B cell (primary cell): Measurements from ENCODE around the gene LRRC45.

ENCODE experiments used
- EZH2 ChIP-seq: IDR thresholded peaks from 2 replicates; pipeline ENCODE4 v1.6.1; 2012; ENCODE audit warnings: borderline replicate concordance, low read depth, mild to moderate bottlenecking, moderate library complexity, low read length; ENCODE audit not compliant: insufficient read depth, poor library complexity, severe bottlenecking
- TF ChIP-seq, protein P1 (sequence below): fragments of 200-600 bp; IDR thresholded peaks from one replicate; pipeline ENCODE4 v1.8.0; 2022; ENCODE audit warnings: antibody characterized with exemption, mild to moderate bottlenecking

DNA sequence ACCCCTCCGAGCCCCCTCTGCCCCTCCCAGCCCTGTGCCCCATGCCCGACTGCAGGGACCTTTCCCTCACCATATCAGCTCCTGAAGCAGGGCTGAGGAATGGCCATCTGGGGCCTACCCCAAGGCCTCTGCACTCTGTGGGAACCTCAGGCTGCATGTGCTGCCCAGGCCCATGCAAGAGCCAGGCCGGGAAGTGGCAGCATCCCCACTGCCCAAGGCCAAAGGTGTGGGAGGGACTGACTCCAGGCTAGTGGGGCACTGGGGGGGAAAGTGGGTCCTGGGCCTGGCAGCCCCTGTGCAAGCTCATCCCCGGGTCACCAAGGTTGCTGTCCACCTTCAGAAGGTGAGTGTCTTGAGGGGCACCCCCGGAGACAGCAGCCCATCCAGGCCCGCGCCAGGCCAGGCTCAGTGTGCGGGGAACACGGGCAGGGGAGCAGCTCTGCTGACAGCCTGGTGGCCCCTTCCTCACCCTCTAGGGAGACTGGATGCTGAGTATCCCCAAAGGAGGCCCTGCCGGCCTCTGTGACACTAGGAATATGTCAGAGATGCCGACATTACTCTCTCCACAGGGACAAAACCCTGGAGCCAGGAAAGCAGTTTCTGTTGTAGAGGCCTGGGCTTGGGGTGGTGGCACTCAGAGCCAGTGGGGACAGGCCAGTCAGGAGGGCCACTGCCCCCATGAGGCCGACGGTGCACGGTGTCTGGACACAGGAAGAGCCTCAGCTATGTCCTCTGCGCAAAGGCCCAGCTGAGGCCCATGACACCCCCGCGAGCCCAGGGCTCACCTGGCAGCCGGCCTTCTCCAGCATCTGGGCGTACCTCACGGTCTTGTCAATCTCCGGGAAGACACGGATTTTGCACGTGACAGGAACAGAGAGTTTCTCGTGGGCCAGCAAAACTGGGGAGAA lies 39.2 kb downstream of the LRRC45 start:
- no peak for TF ChIP-seq EZH2
- TF ChIP-seq, protein P1, sequence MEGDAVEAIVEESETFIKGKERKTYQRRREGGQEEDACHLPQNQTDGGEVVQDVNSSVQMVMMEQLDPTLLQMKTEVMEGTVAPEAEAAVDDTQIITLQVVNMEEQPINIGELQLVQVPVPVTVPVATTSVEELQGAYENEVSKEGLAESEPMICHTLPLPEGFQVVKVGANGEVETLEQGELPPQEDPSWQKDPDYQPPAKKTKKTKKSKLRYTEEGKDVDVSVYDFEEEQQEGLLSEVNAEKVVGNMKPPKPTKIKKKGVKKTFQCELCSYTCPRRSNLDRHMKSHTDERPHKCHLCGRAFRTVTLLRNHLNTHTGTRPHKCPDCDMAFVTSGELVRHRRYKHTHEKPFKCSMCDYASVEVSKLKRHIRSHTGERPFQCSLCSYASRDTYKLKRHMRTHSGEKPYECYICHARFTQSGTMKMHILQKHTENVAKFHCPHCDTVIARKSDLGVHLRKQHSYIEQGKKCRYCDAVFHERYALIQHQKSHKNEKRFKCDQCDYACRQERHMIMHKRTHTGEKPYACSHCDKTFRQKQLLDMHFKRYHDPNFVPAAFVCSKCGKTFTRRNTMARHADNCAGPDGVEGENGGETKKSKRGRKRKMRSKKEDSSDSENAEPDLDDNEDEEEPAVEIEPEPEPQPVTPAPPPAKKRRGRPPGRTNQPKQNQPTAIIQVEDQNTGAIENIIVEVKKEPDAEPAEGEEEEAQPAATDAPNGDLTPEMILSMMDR, result no peak
